Right ventricle myocardium inferior (tissue), 1 donor: ENCODE results near the gene TM2D1. TPM values are rescaled to one million over a fixed set of nuclear protein-coding genes. Genes with fewer than 3 reads are reported as not detected.

Source experiments
- ATAC-seq: fragments of 200-7000 bp; cut with Tn5 transposase; one replicate; pipeline ENCODE4 v1.9.1; 2020; ENCODE audit warnings: mild to moderate bottlenecking, moderate library complexity
- DNase-seq: peaks from one replicate; pipeline ENCODE4 v3.0.0; 2021; ENCODE audit errors: missing footprints
- intact Hi-C: fragments of 100-400 bp; cut with DNase I; formaldehyde crosslinking; loops from one replicate; pipeline ENCODE4 v1.11.0; 2022
- total RNA-seq: library from RNA; stranded (reverse); fragmentation: NEBNext Ultra II Directional; extraction: Animal tissue kit (Norgen Biotek cat#: 25700); gene quantifications from one replicate; pipeline ENCODE4 v1.2.1, GENCODE V29; 2021
- donor health status: DM: no; HTN: yes; CAD: no; lungs with severe emphysema.

The TM2D1 gene
- total RNA-seq, 1 donor from 2014 or later: 32.3 TPM

DNA sequence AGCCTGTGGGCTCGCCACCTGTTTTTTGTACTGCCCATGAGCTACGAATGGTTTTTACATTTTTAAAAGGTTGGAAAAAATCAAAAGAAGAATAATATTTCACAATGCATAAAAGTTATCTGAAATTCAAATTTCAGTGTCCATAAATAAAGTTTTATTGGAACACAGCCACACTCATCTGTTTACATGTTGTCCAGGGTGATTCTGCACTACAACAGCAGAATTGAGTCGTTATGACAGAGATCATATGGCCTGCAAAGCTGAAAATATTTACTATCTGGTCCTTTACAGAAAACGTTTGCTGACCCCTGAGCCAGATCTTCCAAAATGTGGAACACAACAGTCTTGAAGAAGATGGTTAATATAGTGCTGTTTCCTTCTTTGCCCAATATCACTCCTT lies 89.4 kb downstream of the TM2D1 start:
- intact Hi-C loops: no loop called here
- ATAC-seq (no peak), DNase-seq (no peak)

DNA sequence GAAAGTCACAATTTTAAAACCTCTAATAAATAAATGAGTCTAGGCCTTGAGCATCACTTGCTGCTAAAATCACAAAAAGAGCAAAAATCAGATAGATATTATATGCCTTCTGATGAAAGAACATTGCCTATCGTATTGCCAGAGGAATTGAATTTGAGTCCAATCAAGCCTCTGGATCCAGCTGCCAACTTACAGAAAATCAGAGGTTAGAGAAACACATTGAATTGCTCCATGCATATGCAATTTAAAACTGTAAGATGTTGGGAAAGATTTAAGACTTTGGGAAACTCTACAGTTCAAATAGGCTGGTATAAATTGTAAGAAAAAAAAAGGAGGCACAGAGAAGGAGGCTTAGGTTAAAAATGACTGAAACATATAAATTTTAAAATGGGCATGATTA lies 93.5 kb downstream of the TM2D1 start:
- DNase-seq (no peak), ATAC-seq (no peak)
- intact Hi-C loops: no loop called here

Other genes starting within 250 kb of the TM2D1 start
- gene PATJ, start 17.3 kb upstream of the TM2D1 start, total RNA-seq: 121 TPM